Heart left ventricle (tissue), 13 donors: ENCODE measurements around the gene UNC119.
A peak's percentile ranks its signal among the peaks of the same experiment; 100 is the strongest.

Experiments
- CTCF ChIP-seq, 12 donors: fragments of 200-600 bp; sonication (generic) in 4 of 12; IDR thresholded peaks; one replicate each; pipeline versions ENCODE4 v1.5.0 to v1.8.0; 2018 to 2022; ENCODE audit warnings: antibody characterized with exemption in 12 of 12, mild to moderate bottlenecking in 5 of 12
- POLR2A ChIP-seq, 2 donors: fragments of 450-650 bp; IDR thresholded peaks; one replicate each; pipeline ENCODE4 v1.6.1; 2017; ENCODE audit warnings: antibody characterized with exemption in 2 of 2, mild to moderate bottlenecking in 2 of 2, moderate library complexity in 2 of 2
- donor health status: ischemic (EF 13 %, LVEDD 7.1; RV severe dilation, severe dysfunction).
- donor health status: DM: no; HTN: yes; CAD: no.
- donor health status: DM: no; HTN: no; CAD: no.
- donor health status: ischemic (EF 25% LVEDD 6.9; RV normal size, moderate dysfunction).
- donor health status: ischemic (EF 25% LVEDD 5.7; RV mildly dilated, moderate dysfunction).
- donor health status: ischemic (EF 35%, LVEDD 5.7; RV mildly dilated, moderate dysfunction).
- donor health status: nonischemic (EF 11% LVEDD 7.7; RV severe dilation, severe dysfunction).
- donor health status: DM: yes; HTN: yes; CAD: no.
- donor health status: PGD.
- donor health status: ischemic (EF 29% LVEDD 5.4; RV normal size, mild dysfunction).
- donor health status: nonischemic (EF 23%, LVEDD 6.1; RV moderate dilation, normal function).

GRCh38 chr17:28554565-28554964 lies 2.1 kb upstream of the UNC119 start:
- TF ChIP-seq CTCF (IDR thresholded peaks at IDR 0.05) (peak in 1 of 12 donors; percentile 18), POLR2A (IDR thresholded peaks at IDR 0.05) (no peak)
